ENCODE data around the gene SELENOK.

Gene SELENOK

GRCh38 chr3:53892286-53892637 lies 603 bp upstream of the SELENOK start:
- Histone ChIP-seq H3K4me3 (ENCODE audit: low read length) (peak overlapping the region; percentile 66), H3K4me1 (ENCODE audit: low read length) (peaks cover 25% of the 10 kb centered on the region), H3K9me3 (replicated peaks; ENCODE audit: insufficient read depth, low read length) (no peaks in the 10 kb centered on the region), H3K36me3 (replicated peaks; ENCODE audit: insufficient read depth, low read length) (peaks cover 3% of the 10 kb centered on the region; the same call in 1 of the 2 replicates), H3K27me3 (replicated peaks; ENCODE audit: insufficient read depth, low read length) (no peaks in the 10 kb centered on the region), H4K20me1 (ENCODE audit: insufficient read depth, low read length) (no peaks in the 10 kb centered on the region), H3K4me2 (ENCODE audit: low read depth, low read length) (peak overlapping the region; percentile 92), H3K9ac (ENCODE audit: low read length) (peak overlapping the region; percentile 76), H3K9me2 (replicated peaks; ENCODE audit: insufficient read depth, low read length) (no peaks in the 10 kb centered on the region), H2AFZ (ENCODE audit: low read length) (peak overlapping the region; percentile 70), H3F3A (ENCODE audit: insufficient read depth, low read length) (peaks cover 18% of the 10 kb centered on the region), H3K79me2 (ENCODE audit: low read length) (peaks cover 43% of the 10 kb centered on the region), H3K27ac (ENCODE audit: low read length) (peak overlapping the region; percentile 96)
- DNase-seq = no peak
- TF ChIP-seq CTCF (IDR thresholded peaks at IDR 0.05; ENCODE audit: low read length) (no peak), EZH2phosphoT487 (IDR thresholded peaks at IDR 0.05; ENCODE audit: low read length) (no peak), EZH2 (optimal IDR thresholded peaks at IDR 0.05; ENCODE audit: low read depth, low read length) (no peak)

GRCh38 chr3:53890726-53891475 lies 758 bp downstream of the SELENOK start:
- H4K20me1 ChIP-seq (ENCODE audit: insufficient read depth, low read length) = no peaks in the 10 kb centered on the region
- peaks cover 4% of the 10 kb centered on the region for H3K36me3 ChIP-seq (replicated peaks; ENCODE audit: insufficient read depth, low read length)
- H3K4me3 ChIP-seq (ENCODE audit: low read length) = peak overlapping the region; percentile 97
- no peaks in the 10 kb centered on the region for H3K27me3 ChIP-seq (replicated peaks; ENCODE audit: insufficient read depth, low read length)
- peak overlapping the region; percentile 13; the same call in 1 of the 2 replicates for H2AFZ ChIP-seq (ENCODE audit: low read length)
- no peak for TF ChIP-seq EZH2 (optimal IDR thresholded peaks at IDR 0.05; ENCODE audit: low read depth, low read length)
- no peak for TF ChIP-seq CTCF (IDR thresholded peaks at IDR 0.05; ENCODE audit: low read length)
- no peak for TF ChIP-seq EZH2phosphoT487 (IDR thresholded peaks at IDR 0.05; ENCODE audit: low read length)
- peaks cover 35% of the 10 kb centered on the region for H3K4me1 ChIP-seq (ENCODE audit: low read length)
- no peaks in the 10 kb centered on the region for H3K9me2 ChIP-seq (replicated peaks; ENCODE audit: insufficient read depth, low read length)
- peak overlapping the region; percentile 96 for H3K27ac ChIP-seq (ENCODE audit: low read length)
- peaks cover 50% of the 10 kb centered on the region for H3K79me2 ChIP-seq (ENCODE audit: low read length)
- H3K9me3 ChIP-seq (replicated peaks; ENCODE audit: insufficient read depth, low read length) = no peaks in the 10 kb centered on the region
- peak overlapping the region; percentile 82 for H3K4me2 ChIP-seq (ENCODE audit: low read depth, low read length)
- DNase-seq = peak; percentile 69
- H3K9ac ChIP-seq (ENCODE audit: low read length) = peak overlapping the region; percentile 99
- peaks cover 23% of the 10 kb centered on the region for H3F3A ChIP-seq (ENCODE audit: insufficient read depth, low read length)

- TF ChIP-seq CTCF (IDR thresholded peaks at IDR 0.05; ENCODE audit: low read length) (no peak), EZH2phosphoT487 (IDR thresholded peaks at IDR 0.05; ENCODE audit: low read length) (no peak), EZH2 (optimal IDR thresholded peaks at IDR 0.05; ENCODE audit: low read depth, low read length) (no peak)
- peak overlapping the region; percentile 73; the same call in 1 of the 2 replicates for H3K27ac ChIP-seq (ENCODE audit: low read length)
- H3K9me3 ChIP-seq (replicated peaks; ENCODE audit: insufficient read depth, low read length) = no peaks in the 10 kb centered on the region
These were observed 3.4 kb downstream of the SELENOK start for GRCh38 chr3:53888232-53888631.

More at GRCh38 chr3:53888232-53888631, 3.4 kb downstream of the SELENOK start:
- Histone ChIP-seq H3K36me3 (replicated peaks; ENCODE audit: insufficient read depth, low read length) (peaks cover 5% of the 10 kb centered on the region), H3K27me3 (replicated peaks; ENCODE audit: insufficient read depth, low read length) (no peaks in the 10 kb centered on the region), H3K9ac (ENCODE audit: low read length) (no peak overlapping the region), H3K9me2 (replicated peaks; ENCODE audit: insufficient read depth, low read length) (no peaks in the 10 kb centered on the region), H2AFZ (ENCODE audit: low read length) (no peak overlapping the region), H3K4me1 (ENCODE audit: low read length) (peaks cover 35% of the 10 kb centered on the region), H3K4me2 (ENCODE audit: low read depth, low read length) (peak overlapping the region; percentile 33; the same call in 1 of the 2 replicates), H4K20me1 (ENCODE audit: insufficient read depth, low read length) (no peaks in the 10 kb centered on the region), H3K79me2 (ENCODE audit: low read length) (peaks cover 52% of the 10 kb centered on the region), H3F3A (ENCODE audit: insufficient read depth, low read length) (peaks cover 25% of the 10 kb centered on the region), H3K4me3 (ENCODE audit: low read length) (no peak overlapping the region)
- DNase-seq = no peak

Data from MM.1S (cell line).